EL (cell line): ENCODE data around the gene PHGDH.
"Not testable (repeated sequence)": the region's sequence is repeated elsewhere in the genome, so short reads cannot be mapped to it uniquely, and the experiment has no call there.

Source experiments
- DNase-seq: peaks from one replicate; pipeline ENCODE4 v3.0.0-alpha.2; 2016

PHGDH gene

GRCh38 chr1:119711804-119712341 is at the start of gene PHGDH:
TSS of gene PHGDH (plus strand) at chr1:119711934. CDS start at chr1:119712023, 89 bp downstream.
- peak; percentile 93 for DNase-seq

GRCh38 chr1:119662034-119662437 is 49.7 kb upstream of the PHGDH start:
- no peak for DNase-seq

- no peak for DNase-seq
Measured at GRCh38 chr1:119664067-119664466, 47.7 kb upstream of the PHGDH start.

- DNase-seq, result no peak
Measured at GRCh38 chr1:119667173-119667572, 44.6 kb upstream of the PHGDH start.

GRCh38 chr1:119670898-119671297 is 40.8 kb upstream of the PHGDH start:
- DNase-seq, result no peak

- peak; percentile 36 for DNase-seq
Measured at GRCh38 chr1:119673171-119673940, 38.4 kb upstream of the PHGDH start.

- DNase-seq, result peak; percentile 85
Measured at GRCh38 chr1:119674111-119674526, 37.6 kb upstream of the PHGDH start.

GRCh38 chr1:119674835-119675289 is 36.9 kb upstream of the PHGDH start:
- peak; percentile 93 for DNase-seq

- DNase-seq, result peak; percentile 88
Measured at GRCh38 chr1:119675349-119676345, 36.1 kb upstream of the PHGDH start.

GRCh38 chr1:119676571-119677206 is 35.0 kb upstream of the PHGDH start:
- DNase-seq, result no peak

GRCh38 chr1:119679223-119679622 is 32.5 kb upstream of the PHGDH start:
- no peak for DNase-seq

- DNase-seq, result no peak
Measured at GRCh38 chr1:119680193-119680592, 31.5 kb upstream of the PHGDH start.

- no peak for DNase-seq
Measured at GRCh38 chr1:119680723-119681122, 31.0 kb upstream of the PHGDH start.

GRCh38 chr1:119681560-119681959 is 30.2 kb upstream of the PHGDH start:
- no peak for DNase-seq

GRCh38 chr1:119682141-119682540 is 29.6 kb upstream of the PHGDH start:
- no peak for DNase-seq

- DNase-seq, result no peak
Measured at GRCh38 chr1:119683893-119684292, 27.8 kb upstream of the PHGDH start.

GRCh38 chr1:119686661-119687060 is 25.1 kb upstream of the PHGDH start:
- no peak for DNase-seq

GRCh38 chr1:119687434-119688079 is 24.2 kb upstream of the PHGDH start:
- no peak for DNase-seq

GRCh38 chr1:119688810-119689209 is 22.9 kb upstream of the PHGDH start:
- no peak for DNase-seq

- DNase-seq, result no peak
Measured at GRCh38 chr1:119689511-119689910, 22.2 kb upstream of the PHGDH start.

- not testable (repeated sequence) for DNase-seq
Measured at GRCh38 chr1:119696863-119697262, 14.9 kb upstream of the PHGDH start.

GRCh38 chr1:119697598-119697997 is 14.1 kb upstream of the PHGDH start:
- DNase-seq, result no peak
